Stimulated activated CD4-positive, alpha-beta T cell treated with anti-CD3 and anti-CD28 coated beads, TNF-alpha, amount 100 ng/mL, for 4 hours (primary cell): Measurements from ENCODE around the gene CARD19.

Experiments used
- DNase-seq, 3 experiments: peaks; one replicate each; pipeline ENCODE4 v3.0.0-alpha.2; 2020; ENCODE audit warnings: low read depth in 3 of 3

Gene CARD19

GRCh38 chr9:93161786-93162562, 66.0 kb downstream of the CARD19 start:
- no peak for DNase-seq
